ENCODE results near the gene OR6K6. TPM values are rescaled to one million over a fixed set of nuclear protein-coding genes. Genes with fewer than 3 reads are reported as not detected.

The OR6K6 gene
- total RNA-seq, 1 donor from 2014 or later: not detected

GRCh38 chr1:158728510-158729225, 25.9 kb upstream of the OR6K6 start:
- Histone ChIP-seq H3K9ac (no peak overlapping the region), H3K9me3 (ENCODE audit: low read depth) (no peaks in the 10 kb centered on the region), H3K4me2 (no peak overlapping the region), H2AFZ (replicated peaks) (no peak overlapping the region), H3K4me1 (no peaks in the 10 kb centered on the region), H3F3A (ENCODE audit: low read depth) (no peaks in the 10 kb centered on the region), H4K20me1 (ENCODE audit: low read depth) (no peaks in the 10 kb centered on the region), H3K4me3 (no peak overlapping the region), H3K36me3 (no peaks in the 10 kb centered on the region), H3K27ac (no peak overlapping the region), H3K79me2 (ENCODE audit: low read depth) (no peaks in the 10 kb centered on the region), H3K27me3 (no peaks in the 10 kb centered on the region)
- Mint-ChIP-seq H3K9me3 (no peaks in the 10 kb centered on the region), H3K27me3 (ENCODE audit: insufficient read depth, low read depth) (peaks cover 2% of the 10 kb centered on the region), H3K27ac (no peak overlapping the region), H3K4me3 (no peak overlapping the region), H3K4me1 (no peaks in the 10 kb centered on the region), H3K36me3 (no peaks in the 10 kb centered on the region)
- DNase-seq (ENCODE audit: low spot score): no peak
- TF ChIP-seq CTCF (IDR thresholded peaks at IDR 0.05) (no peak), EZH2phosphoT487 (IDR thresholded peaks at IDR 0.05) (no peak), EZH2 (IDR thresholded peaks at IDR 0.05) (no peak)

GRCh38 chr1:158730453-158730852, 24.1 kb upstream of the OR6K6 start:
- Mint-ChIP-seq H3K36me3 (no peaks in the 10 kb centered on the region), H3K4me3 (no peak overlapping the region), H3K9me3 (no peaks in the 10 kb centered on the region), H3K27me3 (ENCODE audit: insufficient read depth, low read depth) (peaks cover 2% of the 10 kb centered on the region), H3K27ac (no peak overlapping the region), H3K4me1 (no peaks in the 10 kb centered on the region)
- Histone ChIP-seq H3K4me2 (no peak overlapping the region), H4K20me1 (ENCODE audit: low read depth) (no peaks in the 10 kb centered on the region), H3K4me1 (no peaks in the 10 kb centered on the region), H3K27me3 (no peaks in the 10 kb centered on the region), H3K36me3 (no peaks in the 10 kb centered on the region), H3K27ac (no peak overlapping the region), H2AFZ (replicated peaks) (no peak overlapping the region), H3F3A (ENCODE audit: low read depth) (no peaks in the 10 kb centered on the region), H3K9me3 (ENCODE audit: low read depth) (no peaks in the 10 kb centered on the region), H3K4me3 (no peak overlapping the region), H3K9ac (no peak overlapping the region), H3K79me2 (ENCODE audit: low read depth) (no peaks in the 10 kb centered on the region)
- no peak for TF ChIP-seq EZH2phosphoT487 (IDR thresholded peaks at IDR 0.05)
- no peak for TF ChIP-seq EZH2 (IDR thresholded peaks at IDR 0.05)
- no peak for TF ChIP-seq CTCF (IDR thresholded peaks at IDR 0.05)
- DNase-seq (ENCODE audit: low spot score): no peak

- Histone ChIP-seq H3K36me3 (no peaks in the 10 kb centered on the region), H3F3A (ENCODE audit: low read depth) (no peaks in the 10 kb centered on the region), H2AFZ (replicated peaks) (no peak overlapping the region), H3K27ac (no peak overlapping the region), H3K9me3 (ENCODE audit: low read depth) (no peaks in the 10 kb centered on the region), H4K20me1 (ENCODE audit: low read depth) (no peaks in the 10 kb centered on the region), H3K9ac (no peak overlapping the region), H3K4me3 (no peak overlapping the region), H3K4me1 (no peaks in the 10 kb centered on the region), H3K4me2 (no peak overlapping the region), H3K79me2 (ENCODE audit: low read depth) (no peaks in the 10 kb centered on the region), H3K27me3 (no peaks in the 10 kb centered on the region)
- Mint-ChIP-seq H3K27me3 (ENCODE audit: insufficient read depth, low read depth) (peaks cover 2% of the 10 kb centered on the region), H3K4me3 (no peak overlapping the region), H3K36me3 (no peaks in the 10 kb centered on the region), H3K9me3 (no peaks in the 10 kb centered on the region), H3K27ac (no peak overlapping the region), H3K4me1 (no peaks in the 10 kb centered on the region)
- DNase-seq (ENCODE audit: low spot score): no peak
- TF ChIP-seq CTCF (IDR thresholded peaks at IDR 0.05) (no peak), EZH2phosphoT487 (IDR thresholded peaks at IDR 0.05) (no peak), EZH2 (IDR thresholded peaks at IDR 0.05) (no peak)
Observed at GRCh38 chr1:158731707-158732106, 22.8 kb upstream of the OR6K6 start.

All from neural progenitor cell (in vitro differentiated cells).